ENCODE data around the gene MAML3.

DNA sequence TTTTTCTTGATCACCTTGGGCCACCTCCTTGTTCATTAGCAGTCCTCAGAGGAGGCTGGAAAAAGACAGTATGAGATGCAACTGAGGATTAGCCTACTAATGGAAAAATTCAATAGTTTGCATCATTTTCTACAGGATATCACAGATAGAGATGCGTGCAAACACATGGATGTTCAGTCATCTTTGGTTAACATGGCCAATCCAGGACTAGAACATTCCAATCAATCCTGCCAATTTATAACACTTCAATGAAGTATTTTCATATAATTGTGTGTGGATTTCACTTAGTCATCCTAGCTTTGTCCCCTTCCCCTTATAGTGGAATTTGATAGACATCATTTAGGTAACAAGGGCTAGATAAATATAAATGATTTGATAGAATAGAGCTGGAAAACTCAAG lies 42.7 kb downstream of the MAML3 start:
- TF ChIP-seq, protein P1, sequence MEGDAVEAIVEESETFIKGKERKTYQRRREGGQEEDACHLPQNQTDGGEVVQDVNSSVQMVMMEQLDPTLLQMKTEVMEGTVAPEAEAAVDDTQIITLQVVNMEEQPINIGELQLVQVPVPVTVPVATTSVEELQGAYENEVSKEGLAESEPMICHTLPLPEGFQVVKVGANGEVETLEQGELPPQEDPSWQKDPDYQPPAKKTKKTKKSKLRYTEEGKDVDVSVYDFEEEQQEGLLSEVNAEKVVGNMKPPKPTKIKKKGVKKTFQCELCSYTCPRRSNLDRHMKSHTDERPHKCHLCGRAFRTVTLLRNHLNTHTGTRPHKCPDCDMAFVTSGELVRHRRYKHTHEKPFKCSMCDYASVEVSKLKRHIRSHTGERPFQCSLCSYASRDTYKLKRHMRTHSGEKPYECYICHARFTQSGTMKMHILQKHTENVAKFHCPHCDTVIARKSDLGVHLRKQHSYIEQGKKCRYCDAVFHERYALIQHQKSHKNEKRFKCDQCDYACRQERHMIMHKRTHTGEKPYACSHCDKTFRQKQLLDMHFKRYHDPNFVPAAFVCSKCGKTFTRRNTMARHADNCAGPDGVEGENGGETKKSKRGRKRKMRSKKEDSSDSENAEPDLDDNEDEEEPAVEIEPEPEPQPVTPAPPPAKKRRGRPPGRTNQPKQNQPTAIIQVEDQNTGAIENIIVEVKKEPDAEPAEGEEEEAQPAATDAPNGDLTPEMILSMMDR (IDR thresholded peaks at IDR 0.05): no peak
- TF ChIP-seq POLR2AphosphoS5 (IDR thresholded peaks at IDR 0.05): no peak

Measured in suprapubic skin (tissue), 3 donors.